ENCODE measurements around the gene CERS3.

- no peak for TF ChIP-seq CTCF (IDR thresholded peaks at IDR 0.05 in 2 of 3, conservative IDR thresholded peaks at IDR 0.05 in 1 of 3; ENCODE audit: control insufficient read depth in 2 of 3, extremely low read depth in 1 of 3, insufficient read depth in 1 of 3, low read depth in 3 of 3, low read length in 3 of 3)
- no peak for TF ChIP-seq NFYB (IDR thresholded peaks at IDR 0.05; ENCODE audit: insufficient read depth, low read depth, low read length)
Measured at GRCh38 chr15:100454148-100454547, 74.6 kb downstream of the CERS3 start.
